H1 (cell line): ENCODE measurements around the gene DMXL1. TPM values are rescaled to one million over a fixed set of nuclear protein-coding genes. Genes with fewer than 3 reads are reported as not detected.

Experiments
- CTCF ChIA-PET: fragments of 300-600 bp; sonication (Branson Sonifier 250); formaldehyde crosslinking; loops from one replicate; lab custom pipeline; 2021; ENCODE audit not compliant: partially characterized antibody; lab: Charles Lee
- POLR2A ChIA-PET: fragments of 300-600 bp; sonication (Branson Sonifier 250); formaldehyde crosslinking; loops from one replicate; lab custom pipeline; 2021; ENCODE audit warnings: inconsistent platforms; ENCODE audit not compliant: partially characterized antibody; lab: Charles Lee
- DNase-seq, 2 experiments: peaks; one replicate each; pipeline versions ENCODE4 v3.0.0 to v3.0.0-alpha.2; 2010 to 2022; ENCODE audit warnings: low spot score in 2 of 2, low read depth in 1 of 2, mixed read lengths in 1 of 2
- FAIRE-seq: peaks from 2 replicates; lab custom pipeline; 2011; peaks lifted over from hg19 to GRCh38; lab: Jason Lieb, UNC
- H2AFZ ChIP-seq: 2 replicates; pipeline ENCODE4 v1.8.1; 2012; ENCODE audit warnings: low read length, inconsistent platforms
- H2AK5ac ChIP-seq: 2 replicates; pipeline ENCODE4 v1.6.1; 2013; ENCODE audit warnings: low read depth, low read length
- H2BK120ac ChIP-seq: replicated peaks from 2 replicates; pipeline ENCODE3; 2013; ENCODE audit warnings: low read depth, low read length, inconsistent platforms
- H2BK12ac ChIP-seq: 2 replicates; pipeline ENCODE4 v1.6.1; 2013; ENCODE audit warnings: low read depth, low read length
- H2BK15ac ChIP-seq: 2 replicates; pipeline ENCODE4 v1.6.1; 2013; ENCODE audit warnings: low read length
- H2BK20ac ChIP-seq: 2 replicates; pipeline ENCODE4 v1.6.1; 2013; ENCODE audit warnings: low read length
- H2BK5ac ChIP-seq: 2 replicates; pipeline ENCODE4 v1.6.1; 2013; ENCODE audit warnings: low read depth, low read length
- H3K14ac ChIP-seq: 2 replicates; pipeline ENCODE4 v1.6.1; 2013; ENCODE audit warnings: inconsistent platforms; ENCODE audit not compliant: insufficient read length
- H3K18ac ChIP-seq: 2 replicates; pipeline ENCODE4 v1.6.1; 2013; ENCODE audit warnings: low read length; ENCODE audit errors: extremely low read depth
- H3K23ac ChIP-seq: 2 replicates; pipeline ENCODE4 v1.6.1; 2013; ENCODE audit warnings: inconsistent platforms; ENCODE audit not compliant: insufficient read length
- H3K23me2 ChIP-seq: 2 replicates; pipeline ENCODE4 v1.6.1; 2013; ENCODE audit warnings: low read depth, low read length
- H3K27ac ChIP-seq: 2 replicates; pipeline ENCODE4 v1.6.1; 2011; ENCODE audit warnings: low read depth, low read length, inconsistent platforms
- H3K27me3 ChIP-seq, 4 experiments: replicated peaks in 1 of 4; 1 replicate in 1 of 4; 2 replicates in 3 of 4; pipeline versions ENCODE4 v1.6.1 to v1.8.1; 2011 to 2013; ENCODE audit warnings: low read length in 3 of 4, mild to moderate bottlenecking in 3 of 4, inconsistent platforms in 2 of 4, mixed read lengths in 2 of 4, moderate library complexity in 1 of 4; ENCODE audit not compliant: control insufficient read depth in 3 of 4, insufficient read depth in 3 of 4; ENCODE audit errors: extremely low read depth in 1 of 4
- H3K36me3 ChIP-seq, 4 experiments: 2 replicates each; pipeline versions ENCODE4 v1.6.1 to v1.8.1; 2011 to 2013; ENCODE audit warnings: mild to moderate bottlenecking in 4 of 4, low read length in 3 of 4, moderate library complexity in 2 of 4, control low read depth in 1 of 4, inconsistent platforms in 1 of 4; ENCODE audit not compliant: insufficient read depth in 4 of 4, control insufficient read depth in 2 of 4
- H3K4ac ChIP-seq: replicated peaks from 2 replicates; pipeline ENCODE3; 2013; ENCODE audit warnings: low read length, low read depth, mixed read lengths, inconsistent platforms; ENCODE audit not compliant: insufficient read length
- H3K4me1 ChIP-seq, 4 experiments: replicated peaks in 1 of 4; 1 replicate in 1 of 4; 2 replicates in 3 of 4; pipeline versions ENCODE4 v1.6.1 to v1.8.1; 2011 to 2013; ENCODE audit warnings: low read length in 3 of 4, inconsistent platforms in 2 of 4, mixed read lengths in 1 of 4; ENCODE audit not compliant: insufficient read depth in 4 of 4, control insufficient read depth in 3 of 4
- H3K4me2 ChIP-seq, 2 experiments: 2 replicates each; pipeline versions ENCODE4 v1.6.1 to v1.8.1; 2011 to 2013; ENCODE audit warnings: low read depth in 2 of 2, low read length in 2 of 2, control low read depth in 1 of 2, inconsistent platforms in 1 of 2, mild to moderate bottlenecking in 1 of 2; ENCODE audit not compliant: insufficient read depth in 1 of 2
- H3K4me3 ChIP-seq, 4 experiments: fragments of 200-600, 300-600 bp in 1 of 4; sonication (generic), shearing (Covaris generic), sonication (Bioruptor Twin) in 1 of 4; 2 replicates each; pipeline versions ENCODE4 v1.5.1 to v1.8.1; 2011 to 2016; ENCODE audit warnings: low read length in 4 of 4, low read depth in 3 of 4, control low read depth in 2 of 4, inconsistent platforms in 2 of 4, mild to moderate bottlenecking in 2 of 4, mixed read lengths in 1 of 4, moderate library complexity in 1 of 4; ENCODE audit not compliant: insufficient read depth in 2 of 4; ENCODE audit errors: extremely low read depth in 1 of 4
- H3K56ac ChIP-seq: replicated peaks from 2 replicates; pipeline ENCODE3; 2013; ENCODE audit warnings: low read depth, mild to moderate bottlenecking, mixed read lengths, low read length, inconsistent platforms; ENCODE audit not compliant: insufficient read length
- H3K79me1 ChIP-seq: 2 replicates; pipeline ENCODE4 v1.6.1; 2013; ENCODE audit warnings: low read depth, low read length, control low read depth
- H3K79me2 ChIP-seq, 2 experiments: 2 replicates each; pipeline versions ENCODE4 v1.6.1 to v1.8.1; 2012 to 2013; ENCODE audit warnings: low read length in 2 of 2, mild to moderate bottlenecking in 2 of 2, inconsistent platforms in 1 of 2; ENCODE audit not compliant: insufficient read depth in 2 of 2, control insufficient read depth in 1 of 2
- H3K9ac ChIP-seq, 4 experiments: replicated peaks in 1 of 4; 1 replicate in 1 of 4; 2 replicates in 3 of 4; pipeline versions ENCODE4 v1.6.1 to v1.8.1; 2011 to 2013; ENCODE audit warnings: low read depth in 3 of 4, low read length in 3 of 4, control low read depth in 2 of 4, mild to moderate bottlenecking in 2 of 4, moderate library complexity in 2 of 4, inconsistent platforms in 1 of 4; ENCODE audit errors: extremely low read depth in 1 of 4
- H3K9me3 ChIP-seq, 2 experiments: 2 replicates each; pipeline versions ENCODE4 v1.6.1 to v1.8.1; 2012 to 2013; ENCODE audit warnings: mild to moderate bottlenecking in 2 of 2, moderate library complexity in 2 of 2, control low read depth in 1 of 2, inconsistent platforms in 1 of 2, low read depth in 1 of 2, low read length in 1 of 2, mixed read lengths in 1 of 2; ENCODE audit not compliant: insufficient read depth in 2 of 2
- H4K20me1 ChIP-seq, 2 experiments: replicated peaks in 1 of 2; 2 replicates each; pipeline versions ENCODE3 to v1.8.1; 2011 to 2013; ENCODE audit warnings: inconsistent platforms in 2 of 2, low read length in 2 of 2, mild to moderate bottlenecking in 1 of 2; ENCODE audit not compliant: insufficient read depth in 2 of 2, control insufficient read depth in 1 of 2
- H4K5ac ChIP-seq: 2 replicates; pipeline ENCODE4 v1.6.1; 2013; ENCODE audit warnings: low read length, low read depth, mixed read lengths, inconsistent platforms; ENCODE audit not compliant: insufficient read length
- H4K8ac ChIP-seq: 2 replicates; pipeline ENCODE4 v1.8.0; 2013; ENCODE audit warnings: mild to moderate bottlenecking, moderate library complexity, low read length, inconsistent platforms; ENCODE audit not compliant: insufficient read depth; ENCODE audit errors: extremely low read depth
- H4K91ac ChIP-seq: replicated peaks from 2 replicates; pipeline ENCODE3; 2013; ENCODE audit warnings: low read length, mixed read lengths, inconsistent platforms; ENCODE audit not compliant: insufficient read length
- CHD2 ChIP-seq: IDR thresholded peaks from 2 replicates; pipeline ENCODE4 v1.6.1; 2012; ENCODE audit warnings: low read length, improper control_type of control experiment
- EP300 ChIP-seq, 2 experiments: IDR thresholded peaks; 1 replicate in 1 of 2; 2 replicates in 1 of 2; pipeline ENCODE4 v1.6.1; 2011 to 2012; ENCODE audit warnings: low read depth in 2 of 2, low read length in 2 of 2, mild to moderate bottlenecking in 2 of 2, borderline replicate concordance in 1 of 2, inconsistent platforms in 1 of 2, moderate library complexity in 1 of 2
- WGBS, 2 experiments: shearing (Covaris generic) in 1 of 2; methylation state at CpG; one replicate each; pipeline versions ENCODE4 v1.1.6 to v1.1.7; 2013 to 2015; ENCODE audit warnings: low lambda C conversion rate in 2 of 2, mixed read lengths in 2 of 2, inconsistent platforms in 1 of 2, low coverage in 1 of 2, missing lambda C conversion rate in 1 of 2; ENCODE audit not compliant: insufficient replicate concordance in 2 of 2, insufficient coverage in 1 of 2, insufficient read length in 1 of 2; ENCODE audit errors: extremely low coverage in 1 of 2, missing lambda C conversion rate in 1 of 2; 5-methylcytosine and 5-hydroxymethylcytosine counted together
- polyA plus RNA-seq, 7 experiments: library from polyadenylated mRNA; depleted of rRNA in 3 of 7; stranded (reverse) in 5 of 7; unstranded in 2 of 7; fragments of >200 nt in 5 of 7; fragments of 200-250 nt in 2 of 7; gene quantifications; 1 replicate in 5 of 7; 2 replicates in 1 of 7; 4 replicates in 1 of 7; pipeline versions ENCODE4 v1.2.1 to v1.2.3, GENCODE V29; 2011 to 2013; ENCODE audit warnings: missing spikeins in 2 of 7, mixed read lengths in 2 of 7
- total RNA-seq: library from RNA; stranded (reverse); fragmentation: NEBNext Ultra II Directional; extraction: Animal tissue kit (Norgen Biotek cat#: 25700); gene quantifications from 2 replicates; pipeline ENCODE4 v1.2.1, GENCODE V29; 2021
- TF ChIP-seq, protein P1 (sequence below): IDR thresholded peaks from 2 replicates; pipeline ENCODE4 v1.6.1; 2011; ENCODE audit warnings: low read depth, mild to moderate bottlenecking, low read length; ENCODE audit not compliant: insufficient read depth

Gene DMXL1
- total and polyA plus RNA-seq, 2 of the 8 experiments (the other 6 are each of a cell fraction or from before 2014, with no cell fraction given): 10.1 to 43.9 TPM

- Histone ChIP-seq H3K9ac (no peak overlapping the region), H3K27me3 (no peaks in the 10 kb centered on the region), H3K4ac (no peak overlapping the region), H3K27ac (no peak overlapping the region), H3K23me2 (no peaks in the 10 kb centered on the region), H2BK5ac (no peak overlapping the region), H4K91ac (no peak overlapping the region), H3K79me2 (no peaks in the 10 kb centered on the region), H2AFZ (no peak overlapping the region), H3K14ac (no peak overlapping the region), H4K5ac (no peak overlapping the region), H2AK5ac (no peak overlapping the region), H2BK15ac (no peak overlapping the region), H4K8ac (no peak overlapping the region), H3K23ac (no peak overlapping the region), H2BK20ac (no peak overlapping the region), H3K56ac (no peak overlapping the region), H2BK12ac (no peak overlapping the region), H3K4me2 (no peak overlapping the region), H3K18ac (no peak overlapping the region), H3K4me1 (no peaks in the 10 kb centered on the region), H4K20me1 (no peaks in the 10 kb centered on the region), H3K79me1 (no peaks in the 10 kb centered on the region), H3K4me3 (no peak overlapping the region)
- DNase-seq (no peak), FAIRE-seq (no peak)
- POLR2A ChIA-PET: interaction anchor here (1.1 kb wide), 1 partner anchor 17 kb away, joined by 5 read pairs; no protein-coding TSS in a partner anchor
- CTCF ChIA-PET: interaction anchor here (0.8 to 1.5 kb wide), 3 partner anchors 12 to 263 kb away, joined by 3 to 5 read pairs (median 3); partner anchors contain the start of gene DTWD2
- WGBS, 2 experiments: 95% methylated on average over 7 of the region's 7 CpGs; no CpG with 5 or more reads in 1 of the 2 experiments
- TF ChIP-seq CHD2: no peak
- TF ChIP-seq, protein P1, sequence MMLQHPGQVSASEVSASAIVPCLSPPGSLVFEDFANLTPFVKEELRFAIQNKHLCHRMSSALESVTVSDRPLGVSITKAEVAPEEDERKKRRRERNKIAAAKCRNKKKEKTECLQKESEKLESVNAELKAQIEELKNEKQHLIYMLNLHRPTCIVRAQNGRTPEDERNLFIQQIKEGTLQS: no peak
- TF ChIP-seq EP300 (IDR thresholded peaks at IDR 0.05; ENCODE audit: borderline replicate concordance in 1 of 2, low read depth in 2 of 2, low read length in 2 of 2): no peak
- TF ChIP-seq, all 59 proteins: peak for 0
- Histone ChIP-seq H2BK120ac (no peak overlapping the region), H3K9me3 (peaks cover 6 to 9% of the 10 kb centered on the region in 2 experiments; a peak in 3 of 4 replicates), H3K36me3 (peaks cover 0 to 7% (median 0%) of the 10 kb centered on the region in 4 experiments; a peak in 2 of 8 replicates)
These were observed 180.3 kb downstream of the DMXL1 start for GRCh38 chr5:119250946-119251901.
